Thyroid gland (tissue), 4 donors: ENCODE results near the gene INVS. TPM values are rescaled to one million over a fixed set of nuclear protein-coding genes. Genes with fewer than 3 reads are reported as not detected.
A peak's percentile ranks its signal among the peaks of the same experiment; 100 is the strongest.

Experiments
- DNase-seq, 2 donors: peaks; one replicate each; pipeline ENCODE4 v3.0.0-alpha.2; 2019
- H3K27ac ChIP-seq, 3 donors: fragments of 200-600 bp; sonication (generic); 1 replicate in 2 of 3; 2 replicates in 1 of 3; pipeline ENCODE4 v1.5.1; 2016 to 2019; ENCODE audit warnings: mild to moderate bottlenecking in 1 of 3, moderate library complexity in 1 of 3
- H3K27me3 ChIP-seq: fragments of 200-600 bp; sonication (generic); one replicate; pipeline ENCODE4 v1.5.1; 2019
- H3K36me3 ChIP-seq, 2 donors: fragments of 200-600 bp; sonication (generic); one replicate each; pipeline ENCODE4 v1.5.1; 2016 to 2019
- H3K4me1 ChIP-seq, 2 donors: fragments of 200-600 bp; sonication (generic); one replicate each; pipeline ENCODE4 v1.5.1; 2017 to 2019
- H3K4me3 ChIP-seq, 3 donors: fragments of 200-600 bp; sonication (generic); replicated peaks in 1 of 3; 1 replicate in 2 of 3; 2 replicates in 1 of 3; pipeline ENCODE4 v1.5.1; 2016; ENCODE audit warnings: mild to moderate bottlenecking in 1 of 3
- H3K9me3 ChIP-seq: fragments of 200-600 bp; sonication (generic); one replicate; pipeline ENCODE4 v1.5.1; 2017
- POLR2A ChIP-seq, 2 donors: fragments of 450-650 bp; IDR thresholded peaks; one replicate each; pipeline ENCODE4 v1.6.1; 2017; ENCODE audit warnings: antibody characterized with exemption in 2 of 2, mild to moderate bottlenecking in 2 of 2, moderate library complexity in 1 of 2
- WGBS, 2 donors: methylation state at CpG; one replicate each; pipeline ENCODE4 v1.1.5; 2017; 5-methylcytosine and 5-hydroxymethylcytosine counted together
- intact Hi-C: fragments of 100-400 bp; cut with DNase I; formaldehyde crosslinking; loops from one replicate; pipeline ENCODE4 v1.15.1; 2023
- total RNA-seq, 4 donors: library from RNA; depleted of rRNA; stranded (reverse); fragments of >200 nt; gene quantifications; one replicate each; pipeline ENCODE4 v1.2.3, GENCODE V29; 2016
- TF ChIP-seq, protein P1 (sequence below), 6 experiments: fragments of 200-600 bp in 3 of 6; fragments of 450-650 bp in 3 of 6; sonication (generic) in 3 of 6; IDR thresholded peaks; one replicate each; pipeline ENCODE4 v1.5.1; 2016 to 2019; ENCODE audit warnings: antibody characterized with exemption in 6 of 6, mild to moderate bottlenecking in 2 of 6, inconsistent platforms in 1 of 6, moderate library complexity in 1 of 6

INVS gene
- total RNA-seq, 4 donors from 2014 or later = 37.0 to 56.6 (median 45.6) TPM

DNA sequence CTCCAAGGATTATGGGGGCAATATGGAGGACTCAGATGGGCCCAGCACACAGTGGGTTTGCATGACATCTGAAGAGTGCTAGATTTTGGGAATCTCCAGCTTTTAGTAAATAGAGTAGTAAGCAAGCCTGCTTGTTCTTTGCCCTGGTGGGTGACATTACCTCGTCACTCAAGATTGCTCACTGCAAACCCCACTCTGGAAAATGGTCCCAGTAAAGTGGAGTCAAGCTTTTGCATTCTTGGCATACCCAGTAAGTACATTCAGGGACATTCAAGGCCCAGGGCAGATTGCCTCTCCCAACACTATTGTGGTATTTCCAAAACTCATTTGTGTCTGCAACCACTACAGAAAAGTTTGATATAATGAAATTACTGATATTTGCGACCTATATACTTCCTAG, 118.5 kb downstream of the INVS start:
- DNase-seq = no peak
- H3K9me3 ChIP-seq = no peaks in the 10 kb centered on the region
- no peaks in the 10 kb centered on the region for H3K4me1 ChIP-seq
- no peaks in the 10 kb centered on the region for H3K27me3 ChIP-seq
- no peak overlapping the region for H3K27ac ChIP-seq
- H3K36me3 ChIP-seq = no peaks in the 10 kb centered on the region
- intact Hi-C loops = loop anchor here (10.0 kb wide), 1 partner anchor 193 kb away; no protein-coding TSS in a partner anchor
- TF ChIP-seq, protein P1, sequence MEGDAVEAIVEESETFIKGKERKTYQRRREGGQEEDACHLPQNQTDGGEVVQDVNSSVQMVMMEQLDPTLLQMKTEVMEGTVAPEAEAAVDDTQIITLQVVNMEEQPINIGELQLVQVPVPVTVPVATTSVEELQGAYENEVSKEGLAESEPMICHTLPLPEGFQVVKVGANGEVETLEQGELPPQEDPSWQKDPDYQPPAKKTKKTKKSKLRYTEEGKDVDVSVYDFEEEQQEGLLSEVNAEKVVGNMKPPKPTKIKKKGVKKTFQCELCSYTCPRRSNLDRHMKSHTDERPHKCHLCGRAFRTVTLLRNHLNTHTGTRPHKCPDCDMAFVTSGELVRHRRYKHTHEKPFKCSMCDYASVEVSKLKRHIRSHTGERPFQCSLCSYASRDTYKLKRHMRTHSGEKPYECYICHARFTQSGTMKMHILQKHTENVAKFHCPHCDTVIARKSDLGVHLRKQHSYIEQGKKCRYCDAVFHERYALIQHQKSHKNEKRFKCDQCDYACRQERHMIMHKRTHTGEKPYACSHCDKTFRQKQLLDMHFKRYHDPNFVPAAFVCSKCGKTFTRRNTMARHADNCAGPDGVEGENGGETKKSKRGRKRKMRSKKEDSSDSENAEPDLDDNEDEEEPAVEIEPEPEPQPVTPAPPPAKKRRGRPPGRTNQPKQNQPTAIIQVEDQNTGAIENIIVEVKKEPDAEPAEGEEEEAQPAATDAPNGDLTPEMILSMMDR (IDR thresholded peaks at IDR 0.05) = no peak
- TF ChIP-seq POLR2A (IDR thresholded peaks at IDR 0.05) = no peak
- no peak overlapping the region for H3K4me3 ChIP-seq
- 98 to 99% methylated on average over 2 of the region's 2 CpGs for WGBS, 2 donors

DNA sequence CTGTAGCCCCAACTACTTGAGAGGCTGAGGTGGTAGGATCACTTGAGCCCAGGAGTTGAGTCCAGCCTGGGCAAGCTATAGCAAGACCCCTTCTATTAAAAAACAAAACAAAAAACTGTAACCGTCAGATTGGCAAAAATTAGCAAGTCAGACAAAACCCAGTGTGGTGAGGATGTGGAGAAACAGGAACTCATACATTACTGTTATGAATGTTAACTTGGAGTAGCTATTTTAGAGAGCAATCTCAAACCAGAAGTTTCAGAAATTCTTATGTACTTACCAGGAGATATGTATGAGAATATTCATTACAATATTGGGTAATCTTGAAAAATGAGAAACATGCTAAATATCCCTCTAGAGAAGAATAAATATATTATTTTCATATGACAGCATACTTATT, 120.3 kb downstream of the INVS start:
- no peak for DNase-seq

DNA sequence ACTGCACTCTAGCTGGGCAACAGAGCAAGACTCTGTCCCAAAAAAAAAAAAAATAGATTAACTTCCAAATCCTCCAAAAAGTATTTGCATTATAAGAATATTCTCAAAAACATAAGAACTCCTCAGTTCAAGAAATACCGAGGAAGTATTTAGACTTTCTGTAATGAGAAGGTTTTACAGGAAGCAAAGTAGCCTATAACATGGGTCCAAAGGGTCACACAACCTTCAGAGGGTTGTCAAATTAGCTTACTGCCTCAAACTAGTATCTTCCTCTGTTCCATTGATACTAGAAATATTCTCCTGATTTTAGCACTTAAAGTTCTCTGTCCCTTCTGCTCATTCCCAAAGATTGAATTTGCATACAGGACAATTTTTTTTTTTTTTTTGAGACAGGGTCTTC, 121.9 kb downstream of the INVS start:
- intact Hi-C loops = no loop called here
- Histone ChIP-seq H3K27ac (no peak overlapping the region), H3K27me3 (no peaks in the 10 kb centered on the region), H3K4me3 (no peak overlapping the region), H3K36me3 (no peaks in the 10 kb centered on the region), H3K9me3 (no peaks in the 10 kb centered on the region), H3K4me1 (no peaks in the 10 kb centered on the region)
- TF ChIP-seq, protein P1 (IDR thresholded peaks at IDR 0.05) = no peak
- TF ChIP-seq POLR2A (IDR thresholded peaks at IDR 0.05) = no peak
- 86 to 89% methylated on average over 1 of the region's 1 CpG for WGBS, 2 donors
- DNase-seq = no peak

More for the DNA sequence above, 120.3 kb downstream of the INVS start:
- Histone ChIP-seq H3K9me3 (no peaks in the 10 kb centered on the region), H3K4me1 (no peaks in the 10 kb centered on the region), H3K27me3 (no peaks in the 10 kb centered on the region), H3K4me3 (no peak overlapping the region), H3K27ac (no peak overlapping the region), H3K36me3 (no peaks in the 10 kb centered on the region)
- intact Hi-C loops = loop anchor here (10.0 kb wide), 1 partner anchor 195 kb away; no protein-coding TSS in a partner anchor
- TF ChIP-seq, protein P1 (IDR thresholded peaks at IDR 0.05) = no peak
- no peak for TF ChIP-seq POLR2A (IDR thresholded peaks at IDR 0.05)
- 88% methylated on average over 1 of the region's 1 CpG for WGBS, 2 donors

DNA sequence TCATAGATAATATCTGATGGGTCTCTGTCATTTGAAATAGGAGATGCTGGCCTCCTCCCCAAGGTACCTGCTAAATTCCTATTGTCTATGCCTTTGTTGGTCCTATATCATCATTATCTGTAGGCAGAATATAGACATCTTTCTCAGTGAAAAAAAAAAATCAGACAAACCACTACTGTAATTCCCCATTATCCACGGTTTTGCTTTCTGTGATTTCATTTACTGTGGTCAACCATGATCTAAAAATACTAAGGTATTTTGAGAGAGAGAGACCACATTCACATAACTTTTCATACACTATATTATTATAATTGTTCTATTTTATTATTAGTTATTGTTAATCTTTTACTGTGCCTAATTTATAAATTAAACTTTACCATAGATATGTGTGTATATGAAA, 122.5 kb downstream of the INVS start:
- no peak overlapping the region for H3K4me3 ChIP-seq
- H3K27ac ChIP-seq = no peak overlapping the region
- no peaks in the 10 kb centered on the region for H3K4me1 ChIP-seq
- intact Hi-C loops = no loop called here
- TF ChIP-seq, protein P1 (IDR thresholded peaks at IDR 0.05) = no peak
- no peak for TF ChIP-seq POLR2A (IDR thresholded peaks at IDR 0.05)
- no peaks in the 10 kb centered on the region for H3K27me3 ChIP-seq
- H3K36me3 ChIP-seq = peaks cover 0 to 4% of the 10 kb centered on the region in 2 donors
- H3K9me3 ChIP-seq = no peaks in the 10 kb centered on the region
- DNase-seq = no peak
- WGBS, 2 donors = 84 to 92% methylated on average over 1 of the region's 1 CpG

DNA sequence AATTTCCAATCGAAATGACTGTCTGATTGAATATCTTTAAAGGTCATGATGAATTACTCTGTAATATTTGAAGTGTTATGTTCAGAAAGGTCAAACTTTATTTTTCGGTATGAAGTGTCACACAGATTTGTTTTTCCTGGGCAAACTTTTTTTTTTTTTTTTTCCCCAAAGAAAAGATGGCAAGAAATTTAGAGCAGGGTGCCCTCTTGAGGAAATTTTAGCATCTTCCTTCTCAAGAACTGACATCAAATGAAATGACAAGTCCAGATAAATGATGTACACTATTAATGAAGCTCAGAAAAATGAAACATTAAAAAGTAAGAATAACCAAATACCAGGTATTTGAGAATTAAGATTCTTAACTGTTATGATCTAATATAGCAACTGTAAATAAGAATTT, 123.6 kb downstream of the INVS start:
- H3K4me3 ChIP-seq = no peak overlapping the region
- DNase-seq = no peak
- TF ChIP-seq, protein P1 (IDR thresholded peaks at IDR 0.05) = peak in 1 of 6 experiments; percentile 31
- TF ChIP-seq POLR2A (IDR thresholded peaks at IDR 0.05) = no peak
- no peaks in the 10 kb centered on the region for H3K27me3 ChIP-seq
- H3K27ac ChIP-seq = no peak overlapping the region
- H3K9me3 ChIP-seq = no peaks in the 10 kb centered on the region
- intact Hi-C loops = no loop called here
- peaks cover 0 to 7% of the 10 kb centered on the region in 2 donors for H3K36me3 ChIP-seq
- WGBS, 2 donors = 38 to 65% methylated on average over 2 of the region's 2 CpGs
- H3K4me1 ChIP-seq = no peaks in the 10 kb centered on the region
